Superior temporal gyrus (tissue), 1 donor: ENCODE data around the gene MIDN.

Source experiments
- DNase-seq: peaks from one replicate; pipeline ENCODE4 v3.0.0-alpha.2; 2016; ENCODE audit errors: extremely low spot score

MIDN gene

DNA sequence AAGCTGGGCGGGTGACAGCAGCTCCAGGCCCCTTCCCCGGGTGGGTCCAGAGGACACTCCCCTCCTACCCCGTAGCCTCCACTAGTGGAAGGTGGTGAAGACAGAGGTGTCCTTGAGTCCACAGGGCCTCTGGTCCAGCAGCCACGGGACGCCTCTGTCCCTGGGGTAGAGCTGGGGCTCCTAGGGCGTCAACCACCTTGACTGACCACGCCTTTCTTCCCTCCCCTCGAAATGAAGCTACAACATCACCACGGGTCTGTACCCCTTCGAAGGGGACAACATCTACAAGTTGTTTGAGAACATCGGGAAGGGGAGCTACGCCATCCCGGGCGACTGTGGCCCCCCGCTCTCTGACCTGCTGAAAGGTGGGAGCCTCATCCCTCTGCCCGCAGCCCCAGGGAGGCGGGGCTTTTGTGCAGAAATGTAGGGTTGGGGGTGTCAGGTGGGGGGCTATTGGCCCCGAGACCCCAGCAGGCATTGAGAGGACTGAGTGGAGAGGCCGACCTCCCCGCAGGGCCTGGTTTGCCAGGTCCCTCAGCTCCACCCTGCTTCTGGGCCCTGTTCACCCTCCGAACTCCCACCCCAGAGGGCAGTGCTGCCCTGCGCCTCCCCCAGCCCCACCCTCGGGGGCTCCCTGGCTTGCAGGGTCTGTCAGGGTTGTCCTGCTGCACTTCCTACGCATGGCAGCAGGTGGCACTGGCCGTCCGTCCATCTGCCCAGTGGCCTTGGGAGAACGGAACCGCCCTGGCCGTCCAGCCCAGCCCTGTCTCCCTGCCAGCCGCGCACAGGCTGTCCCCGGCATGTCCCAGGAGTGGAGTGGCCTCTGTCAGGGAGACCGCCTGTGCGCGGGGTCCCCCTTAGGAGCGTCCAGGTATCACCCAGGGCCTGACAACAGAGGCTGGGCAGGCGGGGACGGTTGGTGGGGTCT is 27.1 kb upstream of the MIDN start:
- peak; percentile 68 for DNase-seq

DNA sequence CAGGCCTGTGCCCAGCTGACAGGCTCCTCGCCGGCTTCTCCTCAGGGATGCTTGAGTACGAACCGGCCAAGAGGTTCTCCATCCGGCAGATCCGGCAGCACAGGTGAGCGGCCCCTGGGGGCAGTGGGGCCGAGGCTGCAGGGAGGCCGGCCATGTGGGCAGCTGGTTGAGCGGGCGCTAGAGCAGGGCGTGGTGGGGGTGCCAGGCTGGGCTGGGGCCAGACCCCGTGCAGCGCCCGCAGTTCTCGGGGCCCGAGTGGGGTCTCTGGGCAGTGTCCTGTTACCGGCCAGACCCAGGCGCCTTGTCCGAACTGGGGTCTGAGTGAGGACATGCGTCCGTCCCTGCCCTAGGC is 26.5 kb upstream of the MIDN start:
- no peak for DNase-seq

DNA sequence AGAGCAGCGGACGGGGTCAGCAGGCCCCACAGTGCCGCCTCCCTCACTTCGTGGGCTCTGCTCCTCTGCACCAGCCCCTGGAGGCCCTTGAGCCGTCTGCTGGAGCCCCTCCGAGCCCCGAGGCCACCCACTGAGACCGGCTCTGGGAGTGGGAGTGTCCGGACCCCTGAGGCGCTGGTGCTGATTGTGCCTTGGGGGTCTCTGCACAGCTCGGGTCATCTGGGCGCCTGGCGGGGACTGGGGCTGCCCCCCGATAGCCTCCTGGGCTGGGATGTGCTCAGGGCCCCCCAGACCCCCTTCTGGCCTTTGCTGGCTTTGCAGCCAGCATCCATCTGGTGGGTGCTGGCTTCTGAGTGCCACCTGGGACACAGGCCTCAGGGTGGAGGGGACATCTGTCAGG is 26.0 kb upstream of the MIDN start:
- DNase-seq: no peak

DNA sequence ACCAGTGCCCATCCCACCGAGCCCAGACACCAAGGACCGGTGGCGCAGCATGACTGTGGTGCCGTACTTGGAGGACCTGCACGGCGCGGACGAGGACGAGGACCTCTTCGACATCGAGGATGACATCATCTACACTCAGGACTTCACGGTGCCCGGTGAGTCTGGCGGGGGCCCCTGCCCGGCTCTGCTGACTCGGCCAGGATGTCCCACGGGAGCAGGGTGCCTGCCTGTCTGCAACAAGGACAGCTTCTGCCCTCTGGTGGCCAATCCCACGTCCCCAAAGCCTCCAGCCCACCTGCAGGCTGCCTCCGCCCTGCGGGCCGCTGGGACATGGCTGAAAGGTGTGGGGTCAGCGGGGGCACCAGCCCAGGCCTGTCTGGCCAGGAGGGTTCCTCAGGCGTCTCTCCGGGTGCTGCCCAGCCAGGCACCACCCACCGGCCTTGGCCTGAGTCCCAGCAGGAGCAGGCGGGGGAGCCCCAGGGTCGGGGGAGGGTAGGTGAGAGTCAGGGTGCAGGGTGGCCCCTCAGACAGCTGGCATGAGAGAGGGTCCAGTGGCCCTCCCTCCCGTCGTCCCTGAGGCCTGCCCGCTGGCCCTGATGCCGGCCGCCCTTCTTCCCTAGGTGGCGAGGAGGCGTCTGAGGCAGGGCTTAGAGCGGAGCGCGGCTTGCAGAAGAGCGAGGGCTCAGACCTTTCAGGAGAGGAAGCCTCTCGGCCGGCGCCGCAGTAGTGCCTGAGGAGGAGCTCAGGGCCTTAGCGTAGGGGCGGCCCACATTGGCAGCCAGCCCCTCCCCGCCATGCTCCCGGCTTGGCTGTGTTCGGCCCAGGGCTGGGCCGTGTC is 25.1 kb upstream of the MIDN start:
- DNase-seq: no peak

DNA sequence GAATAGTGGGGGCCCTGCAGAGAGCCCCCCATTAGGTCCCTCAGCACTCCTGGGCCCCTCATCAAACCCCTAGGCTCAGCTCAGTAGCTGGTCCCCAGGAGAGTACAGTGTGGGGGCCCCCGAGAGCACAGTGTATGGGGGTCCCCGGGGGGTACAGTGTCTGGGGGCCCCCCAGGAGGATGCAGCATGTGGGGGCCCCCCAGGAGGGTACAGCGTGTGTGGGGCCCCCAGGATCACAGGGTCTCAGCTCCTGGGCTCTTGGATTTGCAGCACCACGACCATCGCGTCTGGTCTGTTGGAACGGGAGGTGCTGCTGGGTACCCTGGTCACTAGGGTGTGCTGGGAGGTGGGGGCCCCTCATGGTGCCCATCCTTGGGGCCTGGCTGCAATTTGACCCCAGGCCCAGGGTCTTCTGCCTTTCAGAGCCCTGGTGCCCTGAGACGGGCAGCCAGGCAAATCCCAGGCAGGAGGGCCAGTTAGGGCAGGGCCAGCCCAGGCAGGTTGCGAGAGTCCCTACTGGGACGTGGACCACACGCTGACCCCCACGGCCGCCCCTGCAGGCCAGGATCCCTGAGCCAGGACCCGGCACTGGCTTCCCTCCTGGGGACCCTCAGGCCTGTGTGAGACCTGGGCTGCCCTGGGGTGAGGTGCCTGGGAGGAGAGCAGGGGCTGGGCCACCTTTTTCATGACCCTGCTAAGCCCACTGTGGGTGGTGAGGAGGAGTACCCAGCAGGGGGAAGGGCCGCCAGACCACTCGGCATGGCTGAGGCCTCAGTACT is 24.1 kb upstream of the MIDN start:
- DNase-seq: no peak

DNA sequence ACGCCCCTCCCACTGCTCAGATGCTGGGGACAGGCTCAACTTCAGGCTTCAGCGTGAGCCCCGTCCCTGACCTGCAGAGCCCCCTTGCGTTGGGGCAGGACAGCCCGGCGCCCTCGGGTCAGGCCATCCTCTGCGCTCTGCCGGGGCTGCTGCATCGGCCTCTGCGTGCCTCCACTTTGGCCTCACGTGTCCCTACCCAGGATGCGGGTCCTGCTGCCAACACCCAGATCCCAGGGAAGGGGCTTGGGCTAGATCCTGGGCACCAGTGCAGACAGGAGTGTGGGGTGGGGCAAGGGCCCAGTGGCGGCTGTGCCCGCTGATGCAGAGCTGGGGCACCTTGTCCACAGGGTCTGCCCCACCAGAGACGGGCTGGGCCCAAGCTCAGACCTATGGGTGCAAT is 23.5 kb upstream of the MIDN start:
- DNase-seq: no peak

DNA sequence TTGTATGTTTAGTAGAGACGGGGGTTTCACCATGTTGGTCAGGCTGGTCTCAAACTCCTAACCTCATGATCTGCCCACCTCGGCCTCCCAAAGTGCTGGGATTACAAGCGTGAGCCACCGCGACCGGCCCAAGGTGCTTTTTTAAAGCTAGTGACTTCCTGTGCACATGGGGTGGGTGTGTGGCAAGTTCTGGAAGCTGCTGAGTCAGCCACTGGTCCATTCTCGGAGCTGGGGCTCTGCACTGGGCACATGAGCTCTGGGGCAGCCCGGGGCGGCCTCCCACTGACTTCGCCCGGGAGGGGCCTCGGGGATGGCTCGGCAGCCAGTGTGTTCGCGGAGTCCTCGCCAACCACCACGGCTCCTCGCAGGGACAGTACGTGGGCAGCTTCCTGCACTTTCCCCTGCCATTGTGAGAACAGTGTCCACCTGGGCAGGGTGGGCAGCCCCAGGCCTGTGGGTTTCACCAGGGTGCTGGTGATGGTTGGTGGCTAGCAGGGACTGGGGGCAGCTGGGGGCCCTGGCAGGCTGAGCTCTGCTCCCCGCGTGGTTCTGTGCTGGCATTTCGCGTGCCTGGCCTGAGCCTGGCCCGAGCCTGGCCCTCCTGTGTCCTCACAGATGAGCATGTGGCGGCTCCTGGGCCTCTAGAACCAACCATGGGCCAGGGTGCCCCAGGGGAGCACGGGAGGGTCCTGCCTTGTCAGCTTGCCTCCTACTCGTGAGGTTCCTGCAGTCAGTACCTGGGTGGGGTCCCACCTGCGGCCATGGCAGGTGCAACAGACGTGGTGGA is 22.8 kb upstream of the MIDN start:
- DNase-seq: no peak

DNA sequence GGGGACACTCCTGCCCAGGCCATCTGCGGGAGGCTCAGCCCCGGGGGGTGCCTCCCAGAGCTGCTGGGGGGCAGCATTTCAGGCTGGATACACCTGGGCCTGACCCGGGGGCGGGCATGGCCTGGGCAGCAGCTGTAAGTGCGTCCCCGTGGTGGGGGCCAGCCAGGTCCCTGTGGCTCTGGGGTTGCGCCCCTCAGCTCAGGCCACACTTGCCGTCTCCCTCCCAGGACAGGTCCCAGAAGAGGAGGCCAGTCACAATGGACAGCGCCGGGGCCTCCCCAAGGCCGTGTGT is 22.2 kb upstream of the MIDN start:
- no peak for DNase-seq

DNA sequence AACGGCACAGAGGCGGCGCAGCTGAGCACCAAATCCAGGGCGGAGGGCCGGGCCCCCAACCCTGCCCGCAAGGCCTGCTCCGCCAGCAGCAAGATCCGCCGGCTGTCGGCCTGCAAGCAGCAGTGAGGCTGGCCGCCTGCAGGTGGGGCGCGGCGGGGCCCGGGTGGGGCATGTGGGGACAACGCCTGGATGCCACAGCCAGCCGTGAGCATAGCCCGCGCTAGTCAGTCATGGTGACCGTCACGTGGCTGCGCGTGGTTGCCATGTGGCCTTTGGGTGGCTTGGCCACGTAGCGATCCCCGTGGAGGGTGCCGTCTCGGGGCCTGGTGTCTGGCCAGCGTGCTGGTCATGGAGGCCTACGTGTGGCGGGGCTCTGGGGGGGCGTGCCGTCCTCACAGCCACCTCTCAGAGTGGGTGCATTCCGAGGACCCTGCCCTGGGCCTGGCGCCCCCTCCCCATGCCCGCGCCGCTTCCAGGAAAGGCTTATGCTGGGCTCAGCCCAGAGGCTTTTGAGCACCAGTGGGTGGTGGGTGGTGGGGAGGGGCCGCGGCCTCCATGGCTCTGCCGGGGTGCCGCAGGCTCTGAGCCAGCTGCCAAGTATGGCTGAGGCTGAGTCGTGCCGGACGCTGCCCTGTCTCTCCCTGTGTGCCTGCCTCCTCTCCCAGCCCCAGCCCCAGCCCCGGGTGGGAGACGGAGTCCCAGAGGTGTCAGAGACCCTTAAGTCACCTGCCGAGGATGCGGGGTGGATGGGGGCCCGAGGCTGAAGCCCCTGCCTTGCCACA is 21.7 kb upstream of the MIDN start:
- DNase-seq: no peak

DNA sequence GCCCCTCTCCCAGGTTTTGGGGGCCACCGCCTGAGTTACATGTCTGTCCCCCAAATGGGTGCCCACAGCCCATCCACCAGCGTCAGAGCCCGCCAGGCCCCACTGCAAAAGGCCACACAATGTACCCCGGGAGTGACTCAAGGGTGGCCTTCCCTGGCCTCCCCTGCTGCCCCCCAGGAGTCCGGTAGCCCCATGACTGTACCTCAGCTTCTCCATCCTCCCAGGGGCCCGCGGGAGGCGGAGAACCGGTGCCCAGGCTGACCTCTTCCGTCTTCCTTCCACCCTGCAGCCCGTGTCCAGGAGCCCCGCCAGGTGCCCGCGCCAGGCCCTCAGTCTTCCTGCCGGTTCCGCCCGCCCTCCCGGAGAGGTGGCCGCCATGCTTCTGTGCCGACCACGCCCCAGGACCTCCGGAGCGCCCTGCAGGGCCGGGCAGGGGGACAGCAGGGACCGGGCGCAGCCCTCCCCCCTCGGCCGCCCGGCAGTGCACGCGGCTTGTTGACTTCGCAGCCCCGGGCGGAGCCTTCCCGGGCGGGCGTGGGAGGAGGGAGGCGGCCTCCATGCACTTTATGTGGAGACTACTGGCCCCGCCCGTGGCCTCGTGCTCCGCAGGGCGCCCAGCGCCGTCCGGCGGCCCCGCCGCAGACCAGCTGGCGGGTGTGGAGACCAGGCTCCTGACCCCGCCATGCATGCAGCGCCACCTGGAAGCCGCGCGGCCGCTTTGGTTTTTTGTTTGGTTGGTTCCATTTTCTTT is 20.9 kb upstream of the MIDN start:
- no peak for DNase-seq

DNA sequence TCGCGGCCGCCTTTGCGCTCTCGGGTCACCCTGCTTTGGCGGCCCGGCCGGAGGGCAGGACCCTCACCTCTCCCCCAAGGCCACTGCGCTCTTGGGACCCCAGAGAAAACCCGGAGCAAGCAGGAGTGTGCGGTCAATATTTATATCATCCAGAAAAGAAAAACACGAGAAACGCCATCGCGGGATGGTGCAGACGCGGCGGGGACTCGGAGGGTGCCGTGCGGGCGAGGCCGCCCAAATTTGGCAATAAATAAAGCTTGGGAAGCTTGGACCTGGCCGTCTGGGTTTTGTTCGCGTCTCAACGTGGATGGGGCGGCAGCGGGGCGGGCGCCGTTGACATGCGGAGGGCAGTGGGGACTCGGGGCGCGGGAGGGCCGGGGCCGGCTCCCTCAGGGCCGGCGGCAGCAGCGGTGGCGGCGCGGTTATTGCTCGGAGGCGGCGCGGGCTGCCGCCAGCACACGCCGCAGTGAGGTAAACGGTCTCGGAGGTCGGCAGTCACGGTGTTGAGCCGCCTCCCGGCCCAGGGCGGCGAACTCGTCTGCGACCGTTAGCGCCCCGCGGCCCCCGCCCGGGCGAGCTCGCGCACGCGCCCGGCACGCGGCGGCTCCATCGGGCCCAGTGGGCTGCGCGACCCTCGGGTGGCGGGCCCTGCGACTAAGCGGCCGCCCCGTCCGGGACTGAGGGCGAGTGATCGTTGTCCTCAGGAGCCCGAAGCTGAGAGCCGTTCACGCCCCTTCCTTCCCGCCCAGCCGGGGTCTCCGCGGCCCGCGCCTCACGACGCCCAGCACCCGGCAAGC is 20.0 kb upstream of the MIDN start:
- DNase-seq: no peak

DNA sequence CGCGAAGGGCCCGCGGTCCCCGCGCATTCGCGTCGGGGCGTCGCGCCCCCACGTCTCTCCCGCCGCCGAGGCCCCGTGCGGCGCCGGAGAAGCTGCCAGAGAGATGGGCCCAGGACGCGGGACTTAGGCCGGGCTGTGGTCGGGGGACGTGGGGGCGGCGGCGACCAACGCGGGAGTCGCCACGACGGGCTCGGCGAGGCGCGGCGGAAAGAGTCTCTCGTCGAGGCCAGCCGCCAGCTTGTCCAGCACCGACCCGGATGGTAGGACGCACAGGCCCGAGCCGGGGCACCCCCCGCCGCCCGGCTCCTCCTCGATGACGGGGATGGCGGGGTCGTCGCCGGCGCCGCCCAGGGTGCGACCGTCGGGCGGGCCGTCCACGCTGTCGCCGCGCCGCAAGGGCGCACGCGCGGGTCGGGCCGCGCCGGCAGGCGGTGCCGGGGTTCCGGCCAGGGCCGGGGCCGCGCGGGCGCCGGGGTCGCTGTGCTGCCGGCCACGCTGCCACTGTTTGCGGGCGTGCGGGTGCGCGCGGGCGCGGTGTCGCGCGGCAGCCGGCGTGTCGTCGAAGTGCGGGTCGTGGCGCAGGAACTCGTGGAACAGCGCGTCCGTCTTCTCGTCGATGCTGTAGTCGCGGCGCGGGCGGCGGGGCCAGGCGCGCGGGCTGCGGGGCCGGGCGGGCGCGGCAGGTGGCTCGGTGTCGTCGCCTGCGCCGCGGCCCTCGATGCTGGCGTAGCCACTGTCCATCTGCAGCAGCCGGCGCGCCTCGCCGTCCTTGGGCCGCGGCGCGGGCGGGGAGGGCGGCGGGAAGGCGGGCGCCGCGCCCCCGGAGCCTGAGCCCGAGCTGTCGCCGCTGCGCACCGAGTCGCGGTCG is 19.1 kb upstream of the MIDN start:
- no peak for DNase-seq

DNA sequence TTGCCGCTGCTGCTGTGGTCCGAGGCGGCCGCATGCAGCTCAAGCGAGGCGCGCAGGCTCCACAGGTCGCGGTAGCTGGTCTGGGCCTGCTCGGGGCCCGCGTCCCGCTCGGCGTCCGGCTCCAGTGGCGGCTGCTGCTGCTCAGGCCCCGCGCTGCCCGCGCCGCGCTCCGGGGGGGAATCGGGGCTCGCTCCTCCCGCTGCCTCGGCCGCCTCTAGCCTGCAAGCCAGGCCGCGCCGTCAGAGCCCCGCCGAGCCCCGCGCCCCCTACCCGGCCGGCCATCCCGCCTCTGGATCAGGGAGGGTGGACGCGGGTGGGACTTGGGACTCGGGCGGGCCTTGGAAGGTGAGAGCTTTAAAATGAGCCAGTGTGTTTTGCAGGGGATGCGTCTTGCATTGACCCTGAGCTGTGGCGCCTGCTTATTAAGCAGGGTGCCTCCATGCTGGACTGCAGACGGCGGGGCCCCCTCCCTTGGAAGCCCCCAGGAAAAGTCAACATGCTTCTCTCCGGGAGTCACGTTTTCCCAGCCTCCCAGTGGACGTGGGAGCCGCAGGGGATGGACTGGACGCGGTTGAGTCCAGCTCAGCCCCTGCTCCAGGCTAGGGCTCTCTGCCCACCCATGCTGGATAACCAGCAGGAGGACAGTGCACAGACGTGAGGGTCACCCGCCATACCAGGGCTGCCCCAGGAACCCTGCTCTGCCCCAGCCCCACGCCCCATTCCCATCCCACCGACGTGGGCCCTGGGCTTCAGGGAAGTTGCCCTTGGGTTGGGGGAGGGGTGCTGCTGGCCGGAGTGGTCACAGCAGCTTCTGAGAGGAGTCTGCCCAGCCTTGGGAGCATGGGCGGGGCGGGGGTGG is 18.2 kb upstream of the MIDN start:
- DNase-seq: no peak

DNA sequence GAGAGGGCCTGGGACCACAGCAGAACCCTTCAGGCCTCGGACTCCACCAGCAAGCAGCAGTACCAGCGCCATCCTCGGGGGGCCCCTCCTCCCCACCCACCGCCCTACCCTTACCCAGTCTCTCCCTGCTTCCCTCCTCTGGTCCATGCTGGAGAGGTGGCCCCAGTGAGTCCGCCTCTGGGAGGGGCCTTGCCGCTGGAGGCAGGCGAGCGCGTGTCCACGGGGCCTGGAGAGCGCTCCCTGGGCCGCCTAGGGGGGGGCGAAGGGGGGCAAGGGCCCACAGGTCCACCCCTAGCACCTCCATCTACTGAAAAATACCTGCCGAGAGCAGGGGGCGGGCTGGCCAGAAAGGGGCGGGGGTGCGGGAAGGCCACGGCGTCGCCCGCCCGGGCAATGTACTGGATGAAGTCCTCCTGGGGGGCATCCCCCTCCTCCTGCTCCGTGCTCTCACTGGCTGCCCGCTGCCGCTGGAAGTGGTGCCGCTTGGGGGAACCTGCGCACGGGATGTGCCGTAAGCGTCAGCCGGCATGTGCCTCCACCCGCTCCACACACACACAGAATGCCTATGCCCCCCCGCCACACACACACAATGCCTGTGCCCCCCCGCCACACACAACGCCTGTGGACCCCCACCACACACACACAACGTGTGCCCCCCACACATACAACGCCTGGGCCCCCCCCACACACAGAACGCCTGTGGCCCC is 17.4 kb upstream of the MIDN start:
- DNase-seq: no peak

DNA sequence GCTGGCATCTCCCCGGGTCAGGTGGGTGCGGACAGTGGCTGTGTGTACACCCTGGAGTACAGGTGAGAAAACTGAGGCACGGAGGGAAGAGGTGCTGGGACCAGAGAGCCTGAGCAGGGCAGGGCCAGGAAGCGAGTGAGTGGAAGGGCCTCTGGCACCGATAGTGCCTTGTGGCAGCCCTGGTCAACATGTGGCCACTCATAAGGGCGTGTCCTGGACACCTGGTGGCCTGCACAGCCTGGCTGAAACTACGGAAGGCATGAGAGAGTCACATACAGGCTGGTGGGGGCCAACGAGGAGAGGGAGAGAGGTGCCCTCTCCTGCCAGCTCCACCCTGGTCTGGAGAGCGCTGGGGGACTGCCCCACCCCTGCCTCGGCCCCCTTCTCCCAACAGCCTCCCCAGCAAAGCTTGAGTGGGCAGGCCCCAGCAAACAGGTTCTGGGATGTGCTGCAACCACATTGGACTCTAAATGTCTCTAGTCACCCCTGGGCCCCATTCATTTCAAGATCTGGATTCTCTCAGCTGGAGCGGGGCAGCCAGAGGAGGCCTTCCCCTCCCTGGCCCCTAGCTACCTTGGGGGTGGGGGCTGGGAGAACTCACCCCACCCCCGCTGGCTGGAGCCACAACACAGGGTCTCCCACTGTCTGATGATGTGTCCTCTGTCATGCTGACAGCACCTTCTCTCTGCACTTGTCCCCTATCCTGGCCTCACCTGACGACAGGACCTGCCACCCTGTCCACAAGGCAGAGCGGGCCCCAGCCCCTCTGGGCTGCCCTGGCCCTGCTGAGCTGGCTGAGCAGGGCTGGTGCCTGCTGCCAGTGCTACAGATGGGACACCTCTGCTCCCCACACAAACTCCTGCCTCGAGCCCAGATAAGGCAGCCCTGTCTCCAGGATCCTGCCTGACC is 16.4 kb upstream of the MIDN start:
- DNase-seq: no peak

DNA sequence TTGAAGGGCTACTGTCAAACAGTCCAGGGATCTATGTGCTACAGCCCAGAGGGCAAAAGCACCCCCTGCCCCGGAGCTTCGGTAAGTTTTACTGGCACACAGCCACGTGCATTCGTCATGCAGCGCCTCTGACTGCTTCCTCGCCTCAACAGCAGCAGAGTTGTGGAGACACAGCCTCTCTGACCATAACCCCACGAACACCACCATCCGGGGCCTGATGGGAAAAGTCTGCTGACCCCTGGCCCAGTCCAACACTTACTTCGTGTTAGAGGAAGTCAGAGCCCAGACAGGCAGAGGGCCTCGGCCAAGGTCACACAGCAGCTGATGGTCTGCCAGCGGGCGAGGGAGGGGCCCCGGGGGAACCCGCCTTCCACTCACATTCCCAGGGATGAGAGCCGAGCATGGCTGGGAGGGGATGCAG is 15.7 kb upstream of the MIDN start:
- no peak for DNase-seq
